Hair follicle dermal papilla cell (primary cell): Measurements from ENCODE around the gene ATP6AP1. TPM values are rescaled to one million over a fixed set of nuclear protein-coding genes. Genes with fewer than 3 reads are reported as not detected.

ENCODE experiments used
- small RNA-seq: library from RNA; depleted of rRNA; stranded (forward); fragments of <200 nt; gene quantifications from one replicate; pipeline ENCODE3, GENCODE V24; 2012
- total RNA-seq: library from RNA; depleted of rRNA; stranded (reverse); fragments of >200 nt; gene quantifications from 2 replicates; pipeline ENCODE4 v1.2.3, GENCODE V29; 2012

Gene ATP6AP1, protein sequence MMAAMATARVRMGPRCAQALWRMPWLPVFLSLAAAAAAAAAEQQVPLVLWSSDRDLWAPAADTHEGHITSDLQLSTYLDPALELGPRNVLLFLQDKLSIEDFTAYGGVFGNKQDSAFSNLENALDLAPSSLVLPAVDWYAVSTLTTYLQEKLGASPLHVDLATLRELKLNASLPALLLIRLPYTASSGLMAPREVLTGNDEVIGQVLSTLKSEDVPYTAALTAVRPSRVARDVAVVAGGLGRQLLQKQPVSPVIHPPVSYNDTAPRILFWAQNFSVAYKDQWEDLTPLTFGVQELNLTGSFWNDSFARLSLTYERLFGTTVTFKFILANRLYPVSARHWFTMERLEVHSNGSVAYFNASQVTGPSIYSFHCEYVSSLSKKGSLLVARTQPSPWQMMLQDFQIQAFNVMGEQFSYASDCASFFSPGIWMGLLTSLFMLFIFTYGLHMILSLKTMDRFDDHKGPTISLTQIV
- 52.0 and 53.1 TPM in 2 replicates for total RNA-seq

DNA sequence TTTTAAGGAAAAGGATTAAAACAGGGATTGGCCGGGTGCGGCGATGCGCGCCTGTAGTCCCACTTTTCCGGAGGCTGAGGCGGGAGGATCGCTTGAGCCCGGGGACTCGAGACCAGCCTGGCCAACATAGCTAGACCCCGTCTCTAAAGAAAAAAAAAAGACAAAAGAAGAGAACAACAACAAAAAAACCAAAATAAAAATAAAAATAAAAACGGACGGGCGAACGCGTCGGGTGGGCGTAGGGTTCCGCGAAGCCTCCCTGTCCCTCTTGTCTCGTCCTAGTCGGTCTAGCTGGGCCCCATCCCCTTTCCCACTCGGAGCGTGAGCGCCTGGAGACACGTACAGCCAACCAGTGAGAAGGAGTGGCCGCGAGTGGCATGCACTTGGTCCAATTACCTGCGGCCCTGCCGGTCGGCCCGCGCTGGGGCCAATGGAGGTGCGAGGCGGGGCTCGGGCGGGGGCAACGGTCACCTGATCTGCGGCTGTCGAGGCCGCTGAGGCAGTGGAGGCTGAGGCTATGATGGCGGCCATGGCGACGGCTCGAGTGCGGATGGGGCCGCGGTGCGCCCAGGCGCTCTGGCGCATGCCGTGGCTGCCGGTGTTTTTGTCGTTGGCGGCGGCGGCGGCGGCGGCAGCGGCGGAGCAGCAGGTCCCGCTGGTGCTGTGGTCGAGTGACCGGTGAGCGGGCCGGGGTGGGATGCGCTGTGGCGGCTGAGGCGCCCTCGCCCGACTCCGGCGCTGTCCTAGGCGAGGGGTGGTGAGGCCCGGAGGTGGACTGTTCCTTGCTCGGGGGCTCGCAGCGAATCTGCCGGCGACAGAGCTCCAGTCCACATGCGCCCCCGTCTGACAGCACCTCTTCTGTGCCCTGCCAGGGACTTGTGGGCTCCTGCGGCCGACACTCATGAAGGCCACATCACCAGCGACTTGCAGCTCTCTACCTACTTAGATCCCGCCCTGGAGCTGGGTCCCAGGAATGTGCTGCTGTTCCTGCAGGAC is at the start of gene ATP6AP1:
ATP6AP1 (plus strand) TSS at position 502 of the 996 bp plus-strand sequence; CDS start at position 518, 16 bp downstream.

DNA sequence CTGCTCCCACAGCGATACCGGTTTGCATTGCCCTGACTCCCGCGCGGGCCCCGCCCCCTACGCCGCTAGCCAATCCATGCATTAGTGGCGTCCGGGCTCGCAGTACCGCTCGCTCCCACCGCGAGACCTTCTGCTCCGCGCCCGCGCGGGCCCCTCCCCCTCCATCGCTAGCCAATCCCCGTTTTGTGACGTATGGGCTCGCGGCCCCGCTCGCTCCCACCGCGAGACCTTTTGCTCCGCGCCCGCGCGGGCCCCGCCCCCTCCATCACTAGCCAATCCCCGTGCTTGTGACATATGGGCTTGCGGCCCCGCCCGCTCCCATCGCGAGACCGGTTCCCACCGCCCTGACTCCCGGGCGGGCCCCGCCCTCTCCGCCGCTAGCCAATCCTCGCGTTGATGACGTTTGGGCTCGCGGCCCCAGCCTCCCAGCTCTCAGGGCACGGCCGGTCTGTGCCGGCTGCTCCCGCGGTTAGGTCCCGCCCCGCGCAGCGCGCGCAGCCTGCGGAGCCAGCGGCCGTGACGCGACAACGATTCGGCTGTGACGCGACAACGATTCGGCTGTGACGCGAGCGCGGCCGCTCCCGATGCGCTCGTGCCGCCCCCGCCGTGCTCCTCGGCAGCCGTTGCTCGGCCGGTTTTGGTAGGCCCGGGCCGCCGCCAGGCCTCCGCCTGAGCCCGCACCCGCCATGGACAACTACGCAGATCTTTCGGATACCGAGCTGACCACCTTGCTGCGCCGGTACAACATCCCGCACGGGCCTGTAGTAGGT is 49.5 kb upstream of the ATP6AP1 start, which contains the start of gene EMD:
EMD (plus strand) TSS at position 497 of the 770 bp plus-strand sequence; CDS start at position 687, 190 bp downstream.

DNA sequence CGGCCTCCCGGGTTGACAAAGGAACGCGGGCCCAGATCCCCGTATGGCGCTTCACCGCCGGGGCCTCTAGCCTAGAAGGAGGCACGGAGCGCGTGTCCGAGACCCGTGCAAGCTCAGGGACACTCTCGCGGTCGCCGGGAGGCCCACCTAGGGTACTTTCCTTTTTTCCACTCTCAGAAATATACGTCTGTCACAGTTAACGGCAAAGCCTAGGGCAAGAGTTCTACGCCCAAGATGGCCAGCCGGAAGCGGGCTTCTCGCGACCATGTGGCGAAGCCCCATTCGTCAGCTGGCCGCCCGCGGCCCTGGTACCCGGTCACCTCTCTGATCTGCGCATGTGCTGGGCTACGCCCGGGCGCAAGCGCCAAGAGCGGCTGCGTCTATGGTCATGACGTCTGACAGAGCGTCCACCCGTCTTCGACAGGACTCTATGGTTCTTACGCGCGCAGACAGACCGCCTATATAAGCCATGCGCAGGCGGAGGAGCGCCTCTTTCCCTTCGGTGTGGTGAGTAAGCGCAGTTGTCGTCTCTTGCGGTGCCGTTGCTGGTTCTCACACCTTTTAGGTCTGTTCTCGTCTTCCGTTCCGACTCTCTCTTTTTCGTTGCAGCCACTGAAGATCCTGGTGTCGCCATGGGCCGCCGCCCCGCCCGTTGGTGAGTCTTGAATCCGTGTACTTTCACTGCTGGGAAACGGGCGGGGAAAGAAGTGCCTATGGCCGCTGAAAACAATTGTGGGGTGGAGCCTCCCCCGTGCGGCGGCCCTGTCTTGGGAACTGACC is 30.4 kb upstream of the ATP6AP1 start, which contains the start of gene RPL10:
RPL10 (plus strand) TSS at position 490 of the 780 bp plus-strand sequence; CDS start at position 633, 143 bp downstream.

DNA sequence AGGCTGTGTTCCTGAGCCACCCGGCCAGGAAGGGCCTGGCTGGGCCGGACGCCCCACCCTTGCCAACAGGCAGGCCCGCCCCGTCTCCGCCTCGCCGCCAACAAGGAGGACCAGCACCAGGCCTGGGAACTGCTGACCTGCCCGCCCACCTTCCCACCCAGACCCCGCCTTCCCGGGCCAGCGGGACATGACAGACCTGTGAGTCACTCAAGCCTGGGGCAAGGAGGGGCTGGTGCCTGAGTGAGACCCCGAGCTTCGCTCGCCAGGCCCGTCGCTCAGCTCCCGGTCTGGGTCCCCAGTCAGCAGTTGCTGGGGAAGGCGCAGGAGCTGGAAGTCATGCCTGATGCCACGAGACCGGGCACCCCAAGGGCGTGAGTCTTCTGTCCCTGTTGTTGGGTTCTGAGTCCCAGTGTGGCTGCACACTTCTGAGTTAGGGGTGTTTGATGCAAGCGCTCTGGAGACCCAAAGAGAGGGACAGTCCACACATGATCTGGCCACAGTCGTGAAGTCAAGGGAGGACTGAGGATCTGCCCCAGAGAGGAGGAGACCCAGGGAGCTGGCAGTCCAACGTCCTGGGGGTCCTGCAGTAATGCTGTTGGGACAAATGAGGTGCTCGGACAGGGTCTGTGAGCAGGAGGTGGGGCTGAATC is 19.1 kb upstream of the ATP6AP1 start, which contains the start of gene DNASE1L1:
DNASE1L1 (minus strand) TSS at position 33 of the 650 bp plus-strand sequence. CDS start 3,686 bp downstream, outside the sequence.

DNA sequence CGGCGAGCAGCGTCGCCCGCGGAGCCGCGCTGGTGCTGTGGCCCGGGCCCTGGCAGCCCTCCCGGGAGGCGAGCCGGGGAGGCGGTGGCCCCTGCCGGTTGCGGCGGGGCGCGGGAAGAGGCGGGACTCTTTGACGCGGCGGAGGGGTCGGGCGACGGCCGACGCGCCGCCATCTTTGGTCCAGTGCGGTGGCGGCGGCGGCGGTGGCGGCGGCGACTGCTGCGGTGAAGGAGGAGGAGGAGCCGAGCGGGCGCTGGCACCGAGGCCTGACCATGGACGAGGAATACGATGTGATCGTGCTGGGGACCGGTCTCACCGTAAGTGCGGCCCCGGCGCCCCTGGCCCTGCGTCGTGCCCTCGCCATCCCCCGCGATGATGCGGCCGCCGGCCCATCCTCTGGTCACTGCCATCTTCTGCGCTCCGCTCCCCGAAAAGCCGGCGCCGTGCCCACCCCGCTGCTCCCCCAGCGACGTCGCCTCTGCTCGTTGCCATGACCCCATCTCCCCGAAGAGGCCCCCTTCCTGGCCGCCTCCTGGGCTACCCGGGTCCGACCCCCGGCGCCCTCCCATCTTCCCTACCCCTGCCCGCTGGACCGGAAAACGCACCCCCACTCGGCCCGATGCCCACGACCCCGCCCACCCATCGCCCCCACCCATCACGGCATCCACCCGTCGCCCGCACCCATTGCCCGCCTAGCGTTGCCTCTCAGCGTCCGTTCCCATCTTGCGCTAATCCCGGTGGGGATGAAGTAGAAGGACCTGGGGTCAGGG is 8.7 kb downstream of the ATP6AP1 start, which contains the start of gene GDI1:
GDI1 (plus strand) TSS at position 172 of the 770 bp plus-strand sequence; CDS start at position 273, 101 bp downstream.

DNA sequence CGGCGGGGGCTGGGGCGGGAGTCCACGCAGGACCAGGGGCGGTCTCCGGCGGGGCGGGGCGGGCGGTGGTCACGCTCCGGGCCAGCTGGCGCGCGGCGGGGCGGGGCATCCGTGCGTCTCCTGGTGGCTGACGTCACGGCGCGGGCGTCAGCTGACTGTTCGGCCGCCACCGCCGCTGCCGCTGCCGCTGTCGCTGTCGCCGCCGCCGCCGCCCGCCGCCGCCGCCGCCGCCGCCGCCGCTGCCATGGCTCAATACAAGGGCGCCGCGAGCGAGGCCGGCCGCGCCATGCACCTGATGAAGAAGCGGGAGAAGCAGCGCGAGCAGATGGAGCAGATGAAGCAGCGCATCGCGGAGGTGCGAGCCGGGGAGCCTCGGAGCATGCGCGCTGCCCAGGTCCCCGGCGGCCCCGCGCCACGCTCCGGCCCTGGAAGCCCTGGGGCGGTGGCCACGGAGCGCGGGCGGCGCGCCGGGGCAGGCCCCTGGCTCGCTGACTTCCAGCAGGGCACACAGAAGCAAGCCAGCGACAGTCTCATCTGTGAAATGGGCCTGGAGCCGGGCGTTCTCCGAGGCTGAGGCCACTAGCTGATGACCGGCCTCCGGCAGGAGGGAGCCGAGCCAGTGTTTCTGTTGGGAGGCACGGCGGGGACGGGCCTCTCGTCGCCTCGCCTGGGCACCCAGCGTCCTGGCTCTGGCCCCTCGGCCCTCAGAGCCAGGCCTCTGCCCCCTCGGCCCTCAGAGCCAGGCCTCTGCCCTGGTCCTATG is 15.7 kb downstream of the ATP6AP1 start, which contains the start of gene FAM50A:
FAM50A (plus strand) TSS at position 150 of the 763 bp plus-strand sequence; CDS start at position 245, 95 bp downstream.

DNA sequence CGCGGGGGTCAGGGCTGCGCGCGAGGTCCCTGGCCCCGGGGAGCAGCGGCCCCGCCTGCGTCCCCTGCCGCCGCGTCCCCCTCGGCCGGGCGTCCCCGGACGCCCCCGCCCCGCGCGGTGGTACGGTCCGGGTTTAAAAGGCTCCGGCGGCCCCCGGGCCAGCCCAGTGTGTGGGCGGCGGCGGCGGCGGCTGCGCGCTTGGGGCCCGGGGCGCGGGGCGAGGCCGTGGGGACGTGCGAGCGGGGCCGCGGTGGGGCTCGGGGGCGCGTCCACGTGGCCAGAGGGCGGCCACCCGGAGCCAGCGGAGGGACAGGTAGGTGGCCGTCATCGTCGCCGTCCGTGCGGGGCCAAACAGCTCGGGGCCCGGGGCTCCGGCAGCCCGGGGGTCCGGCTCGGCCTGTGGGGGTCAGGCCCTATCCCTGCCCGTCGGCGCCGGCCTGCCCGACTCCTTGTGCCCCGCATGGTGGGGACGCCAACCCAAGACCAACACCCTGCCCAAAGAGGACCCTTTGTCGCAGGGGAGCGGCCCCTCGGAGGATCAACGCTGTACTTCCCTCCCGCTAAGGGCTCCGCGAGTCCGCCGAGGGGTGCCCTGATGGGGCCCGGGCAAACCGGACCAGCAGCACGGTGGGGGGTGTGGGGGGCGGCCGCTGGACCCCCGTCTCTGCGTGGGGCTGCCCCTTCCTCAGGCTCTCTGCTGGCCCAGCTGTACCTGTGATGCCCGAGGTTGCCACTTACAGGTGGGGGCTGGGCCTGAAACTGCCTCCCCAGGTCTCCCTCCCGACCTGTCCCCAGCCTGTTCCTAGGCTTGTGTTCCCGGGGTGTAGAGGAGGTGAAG is 29.9 kb downstream of the ATP6AP1 start, which contains the start of gene PLXNA3:
PLXNA3 (plus strand) TSS at position 166 of the 838 bp plus-strand sequence. CDS start 1,903 bp downstream, outside the sequence.

DNA sequence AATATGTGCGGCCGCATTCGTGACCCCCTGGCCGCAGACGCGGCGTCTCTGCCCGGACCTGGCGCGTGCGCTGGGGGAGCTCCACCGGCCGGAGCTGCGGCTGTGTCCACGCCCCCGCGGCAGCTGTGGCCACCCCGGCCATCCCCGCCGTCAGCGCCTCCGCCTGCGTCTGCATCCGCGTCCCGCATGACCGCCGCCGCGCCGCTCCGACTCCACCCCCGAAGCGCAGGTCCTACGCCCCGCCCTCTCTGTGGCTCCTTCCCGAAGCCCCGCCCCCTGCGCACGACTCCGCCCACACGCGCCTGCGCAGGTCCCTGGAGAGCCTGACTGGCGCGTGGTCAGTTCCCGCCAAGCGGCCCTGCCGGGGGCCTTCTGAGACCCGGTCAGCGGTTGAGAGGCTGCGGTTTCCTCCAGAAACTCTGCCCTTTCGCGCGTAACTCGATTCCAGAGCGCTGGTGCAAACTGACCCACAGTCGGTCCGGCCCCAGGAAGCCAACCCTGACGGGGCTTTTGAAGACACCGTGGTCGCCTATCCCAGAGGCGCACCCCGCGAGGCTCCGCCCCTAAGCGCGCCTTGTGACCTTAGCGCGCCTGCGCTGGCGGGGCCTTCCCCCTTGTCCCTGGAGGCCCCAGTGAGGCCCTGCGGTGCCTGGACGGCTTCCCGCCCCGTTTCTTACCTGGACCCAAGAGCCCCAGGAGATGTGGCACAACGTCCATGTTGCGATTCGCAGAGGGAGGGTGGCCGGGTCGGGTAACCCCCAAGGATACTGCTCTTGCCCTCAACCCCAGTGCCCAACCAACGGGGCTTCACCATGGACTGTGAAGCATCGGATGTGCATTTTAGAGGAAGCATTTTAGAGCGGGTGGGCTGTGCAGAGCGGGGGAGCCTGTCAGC is 50.5 kb downstream of the ATP6AP1 start, which contains the start of gene LAGE3:
LAGE3 (minus strand) TSS at position 554 of the 895 bp plus-strand sequence; CDS start at position 188, 366 bp downstream.

Small RNA genes within 50 kb of the gene (small RNA-seq; reads per million reads assigned to genes)
- gene MIR6858 (not detected), gene SNORA70 (not detected)

Other genes with a start within 250 kb of the ATP6AP1 start
- gene OPN1MW, start 246.1 kb upstream of the ATP6AP1 start, total RNA-seq = not detected in 2 replicates
- not detected in 2 replicates for gene OPN1MW2, start 208.9 kb upstream of the ATP6AP1 start, total RNA-seq
- gene OPN1MW3, start 171.1 kb upstream of the ATP6AP1 start, total RNA-seq = not detected in 2 replicates
- gene TEX28, start 133.6 kb upstream of the ATP6AP1 start, total RNA-seq = not detected in 2 replicates
- not detected in 2 replicates for gene TKTL1, start 132.9 kb upstream of the ATP6AP1 start, total RNA-seq
- 4,119 and 4,322 TPM in 2 replicates for gene FLNA, start 54.0 kb upstream of the ATP6AP1 start, total RNA-seq
- 29.2 and 39.7 TPM in 2 replicates for gene EMD, start 49.4 kb upstream of the ATP6AP1 start, total RNA-seq
- gene RPL10, start 30.3 kb upstream of the ATP6AP1 start, total RNA-seq = 1,504 and 2,235 TPM in 2 replicates
- gene DNASE1L1, start 19.4 kb upstream of the ATP6AP1 start, total RNA-seq = 54.7 and 73.2 TPM in 2 replicates
- gene TAFAZZIN, start 17.1 kb upstream of the ATP6AP1 start, total RNA-seq = 19.9 and 22.6 TPM in 2 replicates
- gene GDI1, start 8.5 kb downstream of the ATP6AP1 start, total RNA-seq = 117 and 119 TPM in 2 replicates
- 37.2 and 47.6 TPM in 2 replicates for gene FAM50A, start 15.5 kb downstream of the ATP6AP1 start, total RNA-seq
- gene PLXNA3, start 29.6 kb downstream of the ATP6AP1 start, total RNA-seq = 23.8 and 35.0 TPM in 2 replicates
- 13.3 and 19.4 TPM in 2 replicates for gene LAGE3, start 50.6 kb downstream of the ATP6AP1 start, total RNA-seq
- 39.1 and 43.0 TPM in 2 replicates for gene UBL4A, start 57.9 kb downstream of the ATP6AP1 start, total RNA-seq
- gene SLC10A3, start 62.0 kb downstream of the ATP6AP1 start, total RNA-seq = 31.8 and 35.3 TPM in 2 replicates
- 25.4 and 28.1 TPM in 2 replicates for gene FAM3A, start 87.6 kb downstream of the ATP6AP1 start, total RNA-seq
- 98.6 and 101 TPM in 2 replicates for gene G6PD, start 118.2 kb downstream of the ATP6AP1 start, total RNA-seq
- gene IKBKG, start 118.9 kb downstream of the ATP6AP1 start, total RNA-seq = 12.7 and 15.2 TPM in 2 replicates
- gene CTAG1A, start 156.5 kb downstream of the ATP6AP1 start, total RNA-seq = not detected in 2 replicates
- gene CTAG1B, start 190.6 kb downstream of the ATP6AP1 start, total RNA-seq = not detected in 2 replicates
- gene CTAG2, start 224.9 kb downstream of the ATP6AP1 start, total RNA-seq = 1.5 TPM in 1 of 2 replicates, not detected in the other